Keratinocyte (primary cell): ENCODE data around the gene TNIK. TPM values are rescaled to one million over a fixed set of nuclear protein-coding genes. Genes with fewer than 3 reads are reported as not detected.
"Not testable (repeated sequence)": the region's sequence is repeated elsewhere in the genome, so short reads cannot be mapped to it uniquely, and the experiment has no call there.

Experiments
- DNase-seq: peaks from one replicate; pipeline ENCODE4 v3.0.0-alpha.2; 2011; ENCODE audit warnings: low read depth, missing footprints, low spot score
- FAIRE-seq: peaks from 2 replicates; lab custom pipeline; 2011; peaks lifted over from hg19 to GRCh38; lab: Jason Lieb, UNC
- H2AFZ ChIP-seq: 2 replicates; pipeline ENCODE4 v1.6.0; 2012; ENCODE audit warnings: low read length, control low read depth, inconsistent platforms; ENCODE audit not compliant: control insufficient read depth
- H3K27ac ChIP-seq: 2 replicates; pipeline ENCODE4 v1.5.1; 2011; ENCODE audit warnings: low read length; ENCODE audit not compliant: control insufficient read depth, insufficient read depth
- H3K27me3 ChIP-seq: 3 replicates; pipeline ENCODE4 v1.6.0; 2011; ENCODE audit warnings: low read length; ENCODE audit not compliant: control insufficient read depth, insufficient read depth; ENCODE audit errors: extremely low read depth
- H3K36me3 ChIP-seq, 2 experiments: 2 replicates in 1 of 2; 3 replicates in 1 of 2; pipeline ENCODE4 v1.5.1; 2011; ENCODE audit warnings: low read length in 2 of 2, mild to moderate bottlenecking in 1 of 2; ENCODE audit not compliant: control insufficient read depth in 2 of 2, insufficient read depth in 2 of 2; ENCODE audit errors: extremely low read depth in 1 of 2
- H3K4me1 ChIP-seq: 3 replicates; pipeline ENCODE4 v1.5.1; 2011; ENCODE audit warnings: low read length; ENCODE audit not compliant: control insufficient read depth, insufficient read depth; ENCODE audit errors: extremely low read depth
- H3K4me2 ChIP-seq: 3 replicates; pipeline ENCODE4 v1.6.0; 2011; ENCODE audit warnings: low read depth, low read length; ENCODE audit not compliant: control insufficient read depth, insufficient read depth; ENCODE audit errors: extremely low read depth
- H3K4me3 ChIP-seq, 3 experiments: fragments of 200-600 bp in 1 of 3; sonication (generic) in 1 of 3; 2 replicates in 2 of 3; 3 replicates in 1 of 3; pipeline ENCODE4 v1.5.1; 2011 to 2016; ENCODE audit warnings: low read length in 3 of 3, mild to moderate bottlenecking in 3 of 3, control low read depth in 2 of 3, inconsistent platforms in 1 of 3, low read depth in 1 of 3, mixed read lengths in 1 of 3, mixed run types in 1 of 3, moderate library complexity in 1 of 3; ENCODE audit not compliant: control insufficient read depth in 2 of 3, insufficient read depth in 2 of 3; ENCODE audit errors: extremely low read depth in 1 of 3
- H3K79me2 ChIP-seq: 2 replicates; pipeline ENCODE4 v1.6.0; 2012; ENCODE audit warnings: low read length; ENCODE audit not compliant: control insufficient read depth, insufficient read depth
- H3K9ac ChIP-seq: 3 replicates; pipeline ENCODE4 v1.6.0; 2011; ENCODE audit warnings: low read length; ENCODE audit not compliant: control insufficient read depth, insufficient read depth; ENCODE audit errors: extremely low read depth
- H3K9me1 ChIP-seq: 3 replicates; pipeline ENCODE4 v1.6.0; 2011; ENCODE audit warnings: low read length; ENCODE audit not compliant: control insufficient read depth, insufficient read depth; ENCODE audit errors: extremely low read depth
- H3K9me3 ChIP-seq: 2 replicates; pipeline ENCODE4 v1.5.1; 2012; ENCODE audit warnings: low read depth, low read length; ENCODE audit not compliant: control insufficient read depth
- H4K20me1 ChIP-seq: 3 replicates; pipeline ENCODE4 v1.6.0; 2011; ENCODE audit warnings: low read length; ENCODE audit not compliant: control insufficient read depth, insufficient read depth; ENCODE audit errors: extremely low read depth
- CTCF ChIP-seq, 3 experiments: IDR thresholded peaks in 1 of 3; conservative IDR thresholded peaks in 1 of 3; optimal IDR thresholded peaks in 1 of 3; 2 replicates in 2 of 3; 3 replicates in 1 of 3; pipeline versions ENCODE3 to v1.5.1; 2011; ENCODE audit warnings: low read length in 3 of 3, mild to moderate bottlenecking in 3 of 3, moderate library complexity in 2 of 3, control low read depth in 1 of 3, inconsistent platforms in 1 of 3; ENCODE audit not compliant: insufficient read depth in 2 of 3; ENCODE audit errors: extremely low read depth in 1 of 3
- EZH2 ChIP-seq: IDR thresholded peaks from one replicate; pipeline ENCODE4 v1.6.1; 2012; ENCODE audit warnings: inconsistent platforms, mild to moderate bottlenecking, low read length, moderate library complexity
- dilution Hi-C: fragments of 300-500 bp; cut with MboI; formaldehyde crosslinking; loops from one replicate; pipeline ENCODE4 v1.7.0; 2020; ENCODE audit warnings: low sequenced_read_pairs; ENCODE audit not compliant: extremely low pct_ligation_motif_present
- polyA plus RNA-seq, 5 experiments: library from polyadenylated mRNA; depleted of rRNA in 3 of 5; stranded (reverse) in 3 of 5; stranded (forward) in 1 of 5; unstranded in 1 of 5; fragments of >200 nt; gene quantifications; 1 replicate in 1 of 5; 2 replicates in 3 of 5; 3 replicates in 1 of 5; pipeline versions ENCODE4 v1.2.1 to v1.2.3, GENCODE V29; 2011 to 2012; ENCODE audit warnings: missing spikeins in 2 of 5, low read depth in 1 of 5, low replicate concordance in 1 of 5

Gene TNIK
- polyA plus RNA-seq, 1 donor (not counting 4 experiments of a cell fraction or from before 2014, with no cell fraction given), result 4.4 TPM

GRCh38 chr3:171290680-171291079, 169.5 kb downstream of the TNIK start:
- H3K9me1 ChIP-seq, result no peaks in the 10 kb centered on the region
- dilution Hi-C loops, result no loop called here
- no peak overlapping the region for H3K4me3 ChIP-seq
- no peak overlapping the region for H3K9ac ChIP-seq
- DNase-seq (no peak), FAIRE-seq (no peak)
- peaks cover 4% of the 10 kb centered on the region for H3K4me1 ChIP-seq
- no peak overlapping the region for H3K27ac ChIP-seq
- TF ChIP-seq EZH2 (no peak), CTCF (optimal IDR thresholded peaks at IDR 0.05 in 1 of 3, IDR thresholded peaks at IDR 0.05 in 1 of 3, conservative IDR thresholded peaks at IDR 0.05 in 1 of 3; ENCODE audit: extremely low read depth in 1 of 3, insufficient read depth in 2 of 3, low read length in 3 of 3) (no peak)
- no peak overlapping the region for H2AFZ ChIP-seq
- H3K9me3 ChIP-seq, result no peaks in the 10 kb centered on the region
- H3K4me2 ChIP-seq, result no peak overlapping the region
- H4K20me1 ChIP-seq, result no peaks in the 10 kb centered on the region
- no peaks in the 10 kb centered on the region for H3K79me2 ChIP-seq
- H3K27me3 ChIP-seq, result no peaks in the 10 kb centered on the region
- H3K36me3 ChIP-seq, result no peaks in the 10 kb centered on the region

- TF ChIP-seq EZH2 (no peak), CTCF (optimal IDR thresholded peaks at IDR 0.05 in 1 of 3, IDR thresholded peaks at IDR 0.05 in 1 of 3, conservative IDR thresholded peaks at IDR 0.05 in 1 of 3; ENCODE audit: extremely low read depth in 1 of 3, insufficient read depth in 2 of 3, low read length in 3 of 3) (no peak)
- dilution Hi-C loops, result no loop called here
- no peak for FAIRE-seq
These were observed 170.9 kb downstream of the TNIK start for GRCh38 chr3:171289291-171289690.

GRCh38 chr3:171287761-171288160, 172.4 kb downstream of the TNIK start:
- H3K9ac ChIP-seq, H4K20me1 ChIP-seq, H3K4me2 ChIP-seq, H3K9me3 ChIP-seq, DNase-seq, H3K27me3 ChIP-seq, H3K27ac ChIP-seq, dilution Hi-C loops, H3K36me3 ChIP-seq, H3K79me2 ChIP-seq, H3K9me1 ChIP-seq, FAIRE-seq, H2AFZ ChIP-seq, H3K4me3 ChIP-seq, H3K4me1 ChIP-seq: not testable (repeated sequence)

More at GRCh38 chr3:171289291-171289690, 170.9 kb downstream of the TNIK start:
- Histone ChIP-seq H3K4me1 (peaks cover 4% of the 10 kb centered on the region), H3K79me2 (no peaks in the 10 kb centered on the region), H3K27ac (no peak overlapping the region), H4K20me1 (no peaks in the 10 kb centered on the region), H3K36me3 (no peaks in the 10 kb centered on the region), H3K27me3 (no peaks in the 10 kb centered on the region), H3K9ac (no peak overlapping the region), H3K9me1 (no peaks in the 10 kb centered on the region), H3K9me3 (no peaks in the 10 kb centered on the region), H3K4me2 (no peak overlapping the region), H2AFZ (no peak overlapping the region), H3K4me3 (no peak overlapping the region)
- no peak for DNase-seq
